NCI-H460 (cell line): ENCODE results near the gene RASA3. TPM values are rescaled to one million over a fixed set of nuclear protein-coding genes. Genes with fewer than 3 reads are reported as not detected.
"Not testable (repeated sequence)": the region's sequence is repeated elsewhere in the genome, so short reads cannot be mapped to it uniquely, and the experiment has no call there.

Experiments used
- DNase-seq: peaks from one replicate; pipeline ENCODE4 v3.0.0-alpha.2; 2016; ENCODE audit warnings: low read depth; ENCODE audit errors: extremely low read depth
- total RNA-seq: library from RNA; depleted of rRNA; stranded (reverse); fragments of >200 nt; shearing (Covaris generic); gene quantifications from 2 replicates; pipeline ENCODE4 v1.2.3, GENCODE V29; 2014

RASA3 gene
- total RNA-seq, 1 experiment from 2014 or later: 14.2 TPM

DNA sequence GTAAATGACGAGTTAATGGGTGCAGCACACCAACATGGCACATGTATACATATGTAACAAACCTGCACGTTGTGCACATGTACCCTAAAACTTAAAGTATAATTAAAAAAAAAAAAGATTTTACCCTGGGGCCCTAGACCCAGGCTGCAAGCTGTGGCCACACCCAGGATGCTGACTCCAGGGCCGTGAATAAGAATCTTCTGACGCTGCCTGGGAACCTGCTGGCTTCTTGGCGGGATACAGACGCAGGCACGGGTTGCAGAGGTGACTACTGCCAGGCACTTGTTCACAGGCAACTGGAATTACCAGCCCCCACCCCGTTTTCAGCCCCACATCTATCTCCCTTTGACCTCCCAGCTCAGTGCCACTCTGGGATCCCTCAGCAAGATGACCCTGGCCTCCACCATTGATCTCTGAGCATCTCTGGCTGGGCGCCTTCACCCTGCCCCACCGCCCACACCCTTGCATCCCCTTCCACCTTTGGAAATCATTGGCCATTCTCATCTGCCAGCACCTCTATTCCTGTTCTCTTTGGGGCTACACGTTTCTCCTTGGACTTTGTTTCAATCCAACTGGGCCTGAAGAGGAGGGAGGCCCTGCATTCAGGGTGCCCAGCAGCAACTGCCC, 25.6 kb upstream of the RASA3 start:
- DNase-seq: no peak

DNA sequence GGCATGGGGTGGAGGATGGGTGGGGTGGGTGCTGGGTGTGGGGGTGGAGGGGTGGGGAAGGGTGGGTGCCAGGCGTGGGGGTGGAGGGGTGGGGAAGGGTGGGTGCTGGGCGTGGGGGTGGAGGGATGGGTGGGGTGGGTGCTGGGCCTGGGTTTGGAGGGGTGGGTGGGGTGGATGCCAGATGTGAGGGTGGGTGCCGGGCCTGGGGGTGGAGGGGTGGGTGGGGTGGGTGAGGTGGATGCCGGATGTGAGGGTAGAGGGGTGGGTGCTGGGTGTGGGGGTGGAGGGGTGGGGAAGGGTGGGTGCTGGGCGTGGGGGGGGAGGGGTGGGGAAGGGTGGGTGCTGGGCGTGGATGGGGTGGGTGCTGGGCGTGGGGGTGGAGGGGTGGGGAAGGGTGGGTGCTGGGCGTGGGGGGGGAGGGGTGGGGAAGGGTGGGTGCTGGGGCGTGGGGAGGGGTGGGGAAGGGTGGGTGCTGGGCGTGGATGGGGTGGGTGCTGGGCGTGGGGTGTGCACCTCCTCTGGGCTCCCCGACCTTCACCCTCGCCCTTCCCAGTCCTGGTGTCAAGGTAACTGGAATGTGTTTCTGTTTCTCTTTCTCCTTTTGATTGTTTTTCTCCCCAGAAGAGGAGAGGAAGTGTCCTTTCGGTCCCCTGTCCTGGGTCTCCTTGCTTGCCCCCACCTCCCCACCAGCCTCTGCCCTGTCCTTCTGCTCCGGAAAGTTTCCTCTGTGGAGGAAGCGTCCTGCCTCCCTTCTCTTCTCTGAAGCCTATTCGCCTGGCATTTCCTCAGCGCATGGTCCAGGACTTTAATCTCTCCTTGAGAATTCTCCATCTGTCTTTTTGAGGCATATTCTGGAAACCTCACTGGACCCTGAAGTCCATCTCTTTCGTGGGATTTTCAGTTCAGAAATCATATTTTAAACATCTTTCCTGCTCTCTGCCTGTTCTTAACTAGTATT, 23.8 kb upstream of the RASA3 start:
- DNase-seq: no peak

DNA sequence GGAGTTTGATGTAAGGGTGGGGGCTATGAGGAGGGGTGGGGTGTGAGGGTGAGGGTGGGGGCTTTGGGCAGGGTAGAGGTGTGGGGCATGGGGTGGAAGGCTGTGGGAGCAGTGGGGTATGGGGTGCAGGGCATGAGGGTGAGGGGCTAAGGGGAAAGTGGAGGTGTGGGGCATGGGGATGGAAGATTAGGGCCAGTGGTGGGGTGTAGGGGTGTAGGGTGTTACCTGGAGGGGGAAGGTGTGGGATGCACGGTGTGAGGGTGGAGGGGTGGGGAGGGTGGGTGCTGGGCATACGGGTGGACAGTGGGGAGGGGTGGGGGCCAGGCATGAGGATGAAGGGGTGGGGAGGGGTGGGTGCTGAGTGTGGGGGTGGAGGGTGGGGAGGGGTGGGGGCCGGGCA, 22.9 kb upstream of the RASA3 start:
- no peak for DNase-seq

DNA sequence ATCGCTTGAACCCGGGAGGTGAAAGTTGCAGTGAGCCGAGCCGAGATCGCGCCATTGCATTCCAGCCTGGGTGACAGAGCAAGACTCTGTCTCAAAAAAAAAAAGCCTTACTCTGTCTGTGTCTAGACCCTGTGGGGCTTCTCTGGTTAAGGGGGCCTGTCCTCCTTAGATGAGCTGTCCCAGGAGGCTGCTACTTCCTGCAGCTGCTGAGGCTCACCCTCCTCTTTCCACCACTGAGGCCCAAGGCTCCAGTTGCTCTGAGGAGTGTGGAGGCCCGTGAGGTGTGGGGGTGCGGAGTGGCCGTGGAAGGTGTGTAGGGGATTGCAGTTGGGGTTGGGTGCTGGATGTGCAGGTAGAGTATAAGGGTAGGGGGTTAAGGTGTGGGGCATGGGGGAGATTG, 22.1 kb upstream of the RASA3 start:
- no peak for DNase-seq

DNA sequence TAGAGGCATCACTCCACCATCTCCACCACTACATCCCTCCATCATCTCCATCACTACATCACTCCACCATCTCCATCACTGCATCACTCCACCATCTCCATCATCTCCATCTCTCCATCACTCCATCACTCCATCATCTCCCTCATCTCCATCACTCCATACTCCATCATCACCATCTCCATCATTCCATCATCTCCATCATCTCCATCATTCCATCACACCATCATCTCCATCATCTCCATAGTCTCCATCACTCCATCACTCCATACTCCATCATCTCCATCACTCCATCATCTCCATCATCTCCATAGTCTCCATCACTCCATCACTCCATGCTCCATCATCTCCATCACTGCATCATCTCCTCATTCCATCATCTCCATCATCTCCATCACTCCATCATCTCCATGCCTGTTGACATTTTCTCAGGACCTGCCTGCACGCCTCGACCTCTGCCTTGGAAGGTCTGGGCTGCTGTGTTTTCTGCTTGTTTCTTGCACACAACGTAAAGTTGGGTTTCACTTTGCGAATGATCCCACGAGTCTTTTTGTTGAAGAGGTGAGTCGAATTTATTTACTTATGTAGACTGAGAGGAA, 21.2 kb upstream of the RASA3 start:
- no peak for DNase-seq

DNA sequence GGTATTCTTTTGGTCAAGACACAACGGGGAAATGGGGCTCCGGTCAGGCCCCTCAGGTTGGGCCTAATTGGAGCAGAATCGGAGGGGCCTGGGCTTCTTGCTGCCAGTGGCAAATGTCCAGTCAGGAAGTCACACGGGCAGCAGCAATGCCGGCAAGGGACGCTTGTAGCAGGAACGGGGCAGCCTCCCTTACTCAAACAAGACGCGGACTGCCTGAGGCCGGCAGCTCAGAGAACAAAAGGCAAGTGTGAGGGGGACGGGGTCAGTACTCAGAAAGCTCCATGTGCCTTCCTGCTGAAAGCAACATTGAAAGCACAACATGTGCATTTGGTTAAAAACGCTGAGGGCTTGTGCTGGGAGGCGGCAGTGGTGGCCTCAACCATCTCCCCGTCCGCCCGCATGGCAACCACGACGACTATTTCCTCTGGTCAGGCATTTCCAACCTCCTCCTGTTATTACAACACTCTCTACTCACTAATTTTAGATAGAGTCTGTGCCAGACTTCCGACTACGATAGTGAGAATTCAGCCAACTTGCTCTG, 20.5 kb upstream of the RASA3 start:
- no peak for DNase-seq

DNA sequence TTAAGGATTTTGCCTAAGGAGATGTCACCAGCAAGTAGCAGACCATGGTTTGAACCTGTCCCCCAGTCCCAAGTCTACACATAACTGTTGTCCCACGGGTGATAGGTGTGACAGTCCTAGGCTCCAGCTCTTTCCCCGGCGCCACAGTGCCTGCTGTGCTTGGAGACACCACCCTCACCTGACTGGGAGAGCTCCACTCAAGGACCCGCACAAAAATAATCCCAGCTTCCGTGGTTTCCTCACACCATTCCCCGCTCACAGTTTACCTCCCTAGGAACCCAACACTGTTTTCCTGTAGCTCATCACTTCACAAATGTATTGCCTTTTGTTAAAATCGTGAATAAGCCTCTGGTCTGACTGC, 19.8 kb upstream of the RASA3 start:
- no peak for DNase-seq

DNA sequence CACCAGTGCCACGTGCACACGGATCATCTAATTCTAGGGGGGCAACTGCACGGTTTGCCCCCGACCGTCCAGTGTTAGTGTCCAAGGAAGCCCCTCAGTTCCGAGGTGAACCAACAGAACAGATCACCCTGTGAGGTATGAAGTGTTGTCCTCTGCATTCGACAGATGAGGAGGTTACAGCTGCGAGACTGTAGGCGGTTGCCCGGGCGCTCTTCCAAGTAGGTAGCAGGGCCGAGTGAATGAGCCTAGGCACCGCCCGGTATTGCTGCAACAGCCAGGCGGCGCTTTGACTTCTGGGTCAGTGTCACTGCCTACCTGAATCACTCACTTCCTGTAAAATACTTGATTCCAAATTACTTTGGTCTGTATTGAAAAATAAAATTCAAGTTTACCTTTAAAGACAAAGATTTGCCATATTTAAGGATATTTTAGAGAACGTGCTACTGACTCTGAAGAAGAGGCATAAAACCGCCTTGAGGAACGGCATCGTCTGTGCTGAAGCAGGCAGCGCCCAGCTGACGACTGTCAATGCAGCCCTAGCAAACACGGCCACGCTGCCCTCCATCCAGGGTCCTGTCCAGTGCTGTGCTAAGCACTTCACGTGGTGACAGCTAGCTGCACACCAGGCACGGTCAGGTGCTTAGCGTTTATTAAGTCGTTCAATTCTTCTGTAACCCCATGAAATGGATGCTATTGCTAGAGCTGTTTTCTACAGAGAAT, 19.3 kb upstream of the RASA3 start:
- DNase-seq: no peak

DNA sequence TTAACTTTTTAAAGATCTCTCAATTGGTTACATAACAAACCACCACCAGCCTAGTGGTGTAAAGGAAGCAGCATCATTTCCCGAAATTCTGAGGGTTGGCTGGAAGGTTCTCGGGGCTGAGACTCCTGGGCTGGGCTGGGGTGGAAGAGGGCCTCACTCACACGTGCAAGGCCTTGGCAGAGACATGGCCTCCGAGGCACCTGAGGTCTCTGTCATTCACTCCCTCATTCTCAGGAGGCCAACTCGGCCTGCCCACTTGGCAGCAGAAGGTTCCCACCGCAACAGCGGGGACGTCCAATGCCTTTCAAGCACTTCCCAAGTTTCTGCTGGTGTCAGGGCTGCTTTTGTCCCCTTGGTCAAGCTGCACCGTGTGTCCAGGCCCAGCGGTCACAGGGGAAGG, 18.6 kb upstream of the RASA3 start:
- DNase-seq: no peak

DNA sequence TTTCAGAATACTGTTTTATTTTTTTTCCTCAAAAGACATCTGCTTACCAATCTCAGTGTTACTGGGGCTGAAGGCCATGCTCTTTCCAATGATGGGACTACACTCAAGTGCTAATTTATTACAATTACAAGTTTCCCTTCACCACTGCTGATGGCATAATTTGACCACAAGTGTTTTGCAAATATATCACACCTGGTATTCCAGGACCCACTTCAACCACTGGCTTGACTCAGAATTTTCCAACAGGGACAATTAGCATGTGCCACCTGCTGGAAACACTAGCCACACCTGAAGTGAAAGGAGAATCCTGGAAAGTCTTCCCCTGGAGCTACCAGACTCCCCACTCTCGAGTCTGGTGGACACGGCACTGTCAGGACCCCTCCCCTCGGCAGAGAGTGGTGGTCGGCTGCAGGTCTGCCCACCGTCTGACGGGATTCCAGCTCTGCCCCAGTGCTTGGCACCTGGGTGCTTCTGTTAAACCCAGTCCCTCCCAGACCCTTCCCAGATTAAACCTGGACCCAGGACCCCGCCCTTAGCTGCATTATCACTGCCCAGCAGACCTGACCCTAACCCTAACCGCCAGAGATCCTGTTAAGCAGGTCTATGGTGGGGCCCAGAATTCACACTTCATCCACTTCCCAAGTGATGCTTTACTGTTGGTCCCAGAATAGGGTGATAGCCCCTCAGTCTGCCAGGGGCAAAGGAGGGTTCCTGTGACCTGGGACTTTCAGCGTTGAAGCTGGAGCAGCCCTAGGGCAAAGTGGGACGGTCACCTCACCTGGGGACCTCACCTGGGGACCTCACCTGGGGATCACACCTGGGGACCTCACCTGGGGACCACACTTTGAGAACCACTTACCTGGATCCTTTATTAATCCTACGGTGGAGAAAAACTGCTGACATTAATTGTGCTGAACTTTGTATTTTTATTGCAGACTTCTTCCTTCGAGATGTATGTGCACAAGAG, 17.6 kb upstream of the RASA3 start:
- no peak for DNase-seq

DNA sequence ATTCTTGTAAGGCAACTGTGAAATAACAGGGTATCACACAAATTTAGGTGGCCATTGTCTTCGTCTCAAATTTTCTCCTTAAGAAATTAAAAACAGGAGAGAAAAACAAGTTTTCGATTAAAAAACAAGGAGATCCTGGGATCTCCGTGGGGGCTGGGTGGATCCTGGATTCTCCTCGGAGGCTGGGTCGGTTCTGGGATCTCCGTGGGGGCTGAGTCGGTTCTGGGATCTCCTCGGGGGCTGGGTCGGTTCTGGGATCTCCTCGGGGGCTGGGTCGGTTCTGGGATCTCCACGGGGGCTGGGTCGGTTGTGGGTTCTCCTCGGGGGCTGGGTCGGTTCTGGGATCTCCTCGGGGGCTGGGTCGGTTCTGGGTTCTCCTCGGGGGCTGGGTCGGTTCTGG, 16.5 kb upstream of the RASA3 start:
- not testable (repeated sequence) for DNase-seq

DNA sequence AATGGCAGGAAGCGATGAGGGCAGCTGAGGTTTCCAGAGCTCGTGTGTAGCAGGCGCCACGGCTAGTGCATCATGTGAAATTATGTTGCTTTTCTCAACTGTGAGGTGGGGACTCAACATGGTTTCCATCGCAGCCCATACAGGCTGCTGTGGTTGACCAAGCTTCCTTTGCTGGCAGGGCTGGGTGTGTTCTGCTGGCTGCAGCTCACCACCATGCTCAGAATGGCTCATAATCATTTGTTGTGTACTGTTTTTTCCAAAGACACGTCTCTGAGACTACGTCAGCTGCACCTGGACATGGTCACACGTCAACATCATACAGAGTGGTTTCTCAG, 16.1 kb upstream of the RASA3 start:
- DNase-seq: no peak

DNA sequence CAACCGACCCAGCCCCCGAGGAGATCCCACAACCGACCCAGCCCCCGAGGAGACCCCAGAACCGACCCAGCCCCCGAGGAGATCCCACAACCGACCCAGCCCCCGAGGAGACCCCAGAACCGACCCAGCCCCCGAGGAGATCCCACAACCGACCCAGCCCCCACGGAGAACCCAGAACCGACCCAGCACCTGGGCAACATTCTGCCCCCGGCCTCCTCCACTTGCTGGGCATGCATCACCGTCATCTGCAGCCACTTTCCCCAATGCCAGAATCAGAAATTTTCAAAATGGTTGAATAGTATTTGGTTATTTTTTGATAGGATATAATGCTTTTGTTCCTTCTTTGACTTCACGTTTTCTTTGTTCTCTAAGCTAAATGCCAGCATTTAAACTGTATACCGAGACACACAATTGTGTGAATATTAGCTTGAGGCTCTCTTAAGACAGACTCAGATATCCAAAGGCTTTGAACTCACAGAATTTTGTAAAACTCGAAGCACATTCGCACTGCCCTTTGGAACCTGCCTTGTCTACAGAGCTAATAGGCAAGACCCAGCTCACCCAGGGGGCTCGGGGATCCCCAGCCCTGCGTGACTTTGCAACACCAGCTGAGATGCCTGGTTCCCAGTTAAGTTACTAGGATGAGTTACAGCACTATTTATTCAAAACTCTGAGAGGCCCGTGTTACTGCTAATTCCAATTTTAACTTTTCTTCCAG, 15.5 kb upstream of the RASA3 start:
- DNase-seq: no peak

DNA sequence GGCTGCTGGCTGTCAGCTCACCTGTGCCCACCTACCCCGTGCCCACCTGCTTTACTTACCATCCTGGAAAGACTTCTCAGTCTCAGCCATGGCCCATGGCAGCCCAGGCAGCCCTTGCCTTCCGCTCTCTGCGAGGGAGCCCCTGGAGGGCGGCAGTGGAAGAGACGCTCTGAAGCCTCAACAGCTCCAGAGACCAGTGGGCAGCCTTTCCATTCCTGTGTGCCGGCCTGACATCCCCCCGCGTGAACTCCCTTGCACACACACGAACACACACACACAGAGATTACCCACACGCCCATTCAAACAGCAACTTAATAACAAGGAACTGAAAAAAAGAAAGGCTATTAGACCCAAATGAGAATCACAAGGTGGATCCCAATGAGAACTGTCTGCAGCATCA, 14.2 kb upstream of the RASA3 start:
- DNase-seq: no peak

DNA sequence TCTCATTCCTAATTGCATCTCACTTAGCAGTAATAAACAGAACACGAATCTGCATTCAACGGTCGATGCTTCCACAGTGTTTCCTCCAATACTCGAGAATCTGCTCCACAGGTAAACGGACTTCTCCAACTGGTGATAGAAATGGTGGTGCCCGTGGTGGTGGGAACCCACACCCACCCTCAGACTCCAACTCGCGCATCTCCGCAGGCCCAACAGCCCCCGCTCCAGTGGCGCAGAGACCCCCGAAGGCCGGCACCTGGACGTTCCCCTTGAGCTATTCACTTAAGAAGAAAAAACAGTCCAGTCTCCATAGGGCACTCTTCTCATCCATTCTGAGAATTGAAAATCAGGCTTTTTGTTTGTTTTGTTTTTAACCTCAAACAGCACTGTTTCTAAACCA, 13.8 kb upstream of the RASA3 start:
- DNase-seq: no peak

DNA sequence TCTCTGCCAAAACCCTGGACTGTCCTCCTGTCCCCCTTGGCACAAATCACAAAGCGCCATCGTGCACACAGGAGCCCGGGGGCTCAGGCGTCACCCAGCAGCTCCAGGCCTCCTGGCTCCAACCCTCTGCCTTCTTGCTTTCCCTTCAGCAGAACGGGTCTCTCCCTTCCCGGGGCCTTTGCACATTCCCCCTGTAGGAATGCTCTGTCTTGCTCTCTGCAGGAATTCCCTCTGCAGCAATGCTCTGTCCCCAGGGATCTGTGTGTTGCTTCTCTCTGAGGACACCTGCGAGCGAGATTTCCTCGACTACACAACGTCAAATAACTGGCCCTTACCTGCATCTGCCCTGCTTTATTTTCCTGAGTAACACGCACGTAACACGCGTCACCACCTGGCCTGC, 13.3 kb upstream of the RASA3 start:
- DNase-seq: no peak

DNA sequence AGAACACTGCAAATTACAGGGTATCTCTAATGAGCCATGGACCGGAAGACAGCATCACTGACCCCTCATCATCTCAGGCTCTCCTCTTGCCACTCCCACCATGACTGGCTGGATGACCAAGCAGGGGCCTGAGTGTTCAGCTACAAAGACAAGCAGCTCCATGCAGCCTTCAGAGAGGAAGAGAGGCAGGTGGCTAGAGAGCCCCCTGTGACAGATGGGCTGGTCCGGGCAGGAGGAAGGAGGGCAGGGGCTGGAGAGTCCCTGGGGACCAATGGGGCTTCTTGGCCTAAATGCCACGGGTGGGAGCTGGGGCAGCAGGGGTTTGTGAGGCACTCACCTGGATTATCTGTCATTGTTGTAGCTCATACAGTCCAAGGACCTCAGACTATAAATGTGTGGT, 12.8 kb upstream of the RASA3 start:
- DNase-seq: no peak

DNA sequence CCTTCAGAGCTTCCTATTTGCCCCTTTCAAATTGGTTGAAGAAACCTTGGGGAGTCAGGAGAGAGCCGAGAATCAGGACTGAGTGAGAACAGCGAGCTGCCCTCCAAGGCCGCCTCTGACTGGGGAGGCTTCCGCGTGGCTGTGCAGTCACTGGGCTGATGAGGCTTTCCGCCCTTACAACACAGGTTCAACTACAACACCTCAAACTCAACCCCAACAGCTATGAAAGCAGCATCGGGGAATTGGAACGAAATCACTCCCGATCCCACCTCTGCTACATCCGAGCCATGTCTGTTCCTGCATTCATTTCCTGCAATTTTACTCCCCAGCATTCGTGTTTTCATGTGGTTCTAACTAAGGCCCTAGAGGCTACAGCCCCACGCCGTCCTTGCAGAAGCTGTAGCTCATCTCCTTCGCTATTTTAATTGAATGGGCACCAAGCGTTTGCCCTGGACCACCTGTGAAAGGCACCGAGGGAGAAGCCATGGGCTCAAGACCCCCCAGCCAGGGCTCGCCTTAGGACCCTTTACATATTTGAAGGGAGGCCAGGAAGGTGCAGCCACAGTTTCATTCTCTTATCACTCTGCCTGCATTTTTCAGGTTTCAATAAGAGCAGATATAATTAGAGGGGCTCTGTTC, 12.3 kb upstream of the RASA3 start:
- no peak for DNase-seq
